Activated T-cell treated with anti-CD3 and anti-CD28 coated beads, Interleukin-2, amount 50 U/mL, for 24 hours (primary cell): ENCODE measurements around the gene ADGRL2.

ENCODE experiments used
- DNase-seq: peaks from one replicate; pipeline ENCODE4 v3.0.0-alpha.2; 2020
- H3K27ac Mint-ChIP-seq: 2 replicates; pipeline ENCODE4 v1.8.0; 2020; ENCODE audit warnings: mild to moderate bottlenecking, mixed read lengths
- H3K27me3 Mint-ChIP-seq: 2 replicates; pipeline ENCODE4 v1.8.0; 2020; ENCODE audit warnings: mixed read lengths
- H3K36me3 Mint-ChIP-seq: 2 replicates; pipeline ENCODE4 v1.8.0; 2020; ENCODE audit warnings: low read depth, mixed read lengths
- H3K4me1 Mint-ChIP-seq: 2 replicates; pipeline ENCODE4 v1.8.0; 2020; ENCODE audit warnings: low read depth, mixed read lengths
- H3K4me3 Mint-ChIP-seq: 2 replicates; pipeline ENCODE4 v1.8.0; 2020; ENCODE audit warnings: mild to moderate bottlenecking, moderate library complexity, mixed read lengths
- H3K9me3 Mint-ChIP-seq: 2 replicates; pipeline ENCODE4 v1.8.0; 2020; ENCODE audit warnings: mixed read lengths

Gene ADGRL2

DNA sequence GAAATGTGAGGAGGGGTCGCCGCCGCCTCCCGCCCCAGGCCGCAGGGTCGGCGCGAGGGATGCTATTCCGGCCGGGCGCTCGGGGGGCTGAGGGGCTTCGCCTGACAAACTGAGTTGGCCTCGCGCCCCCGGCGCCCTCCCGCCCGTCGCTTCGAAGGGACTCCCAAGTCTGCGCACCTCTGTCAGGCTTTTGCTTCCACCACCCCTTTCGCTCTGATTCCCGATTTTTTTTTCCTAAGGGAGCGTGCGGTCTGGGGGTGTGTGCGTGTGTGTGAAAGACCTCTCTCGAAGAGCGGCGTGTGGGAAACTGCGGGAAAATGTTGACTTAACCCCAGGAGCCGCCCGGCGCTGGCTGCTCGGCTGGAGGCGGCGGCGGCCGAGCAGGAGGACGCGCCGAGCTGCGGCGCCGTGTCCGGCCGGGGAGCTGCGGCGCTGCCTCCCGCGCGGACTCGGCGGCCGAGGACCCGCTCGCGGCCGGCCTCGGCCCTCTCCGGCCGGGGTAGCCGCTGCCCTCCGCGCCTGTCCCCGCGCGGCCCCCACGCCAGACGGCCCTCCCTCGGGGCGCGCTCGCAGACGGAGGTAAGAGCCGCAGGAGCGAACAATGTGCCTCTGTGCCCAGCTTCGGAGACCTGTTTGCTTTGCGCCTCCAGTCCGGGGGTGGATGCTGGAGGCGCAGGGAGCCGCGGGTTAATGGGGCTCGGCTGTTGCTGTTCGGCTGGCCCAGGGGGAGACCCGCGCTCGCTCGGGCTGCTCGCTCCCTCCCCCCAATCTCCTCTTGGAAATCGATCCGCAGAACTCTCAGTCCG, 1.1 kb downstream of the ADGRL2 start:
- no peak for DNase-seq
- Mint-ChIP-seq H3K36me3 (no peaks in the 10 kb centered on the region), H3K4me1 (peaks cover 5% of the 10 kb centered on the region), H3K27me3 (peaks cover 61% of the 10 kb centered on the region), H3K27ac (no peak overlapping the region), H3K4me3 (no peak overlapping the region), H3K9me3 (peaks cover 2% of the 10 kb centered on the region)

- DNase-seq = no peak
- peaks cover 5% of the 10 kb centered on the region for H3K4me1 Mint-ChIP-seq
- H3K9me3 Mint-ChIP-seq = peaks cover 2% of the 10 kb centered on the region
- H3K27ac Mint-ChIP-seq = no peak overlapping the region
- H3K27me3 Mint-ChIP-seq = peaks cover 61% of the 10 kb centered on the region
- H3K4me3 Mint-ChIP-seq = no peak overlapping the region
- no peaks in the 10 kb centered on the region for H3K36me3 Mint-ChIP-seq
Measured at GRCh38 chr1:81802457-81802706, 1.6 kb downstream of the ADGRL2 start.

DNA sequence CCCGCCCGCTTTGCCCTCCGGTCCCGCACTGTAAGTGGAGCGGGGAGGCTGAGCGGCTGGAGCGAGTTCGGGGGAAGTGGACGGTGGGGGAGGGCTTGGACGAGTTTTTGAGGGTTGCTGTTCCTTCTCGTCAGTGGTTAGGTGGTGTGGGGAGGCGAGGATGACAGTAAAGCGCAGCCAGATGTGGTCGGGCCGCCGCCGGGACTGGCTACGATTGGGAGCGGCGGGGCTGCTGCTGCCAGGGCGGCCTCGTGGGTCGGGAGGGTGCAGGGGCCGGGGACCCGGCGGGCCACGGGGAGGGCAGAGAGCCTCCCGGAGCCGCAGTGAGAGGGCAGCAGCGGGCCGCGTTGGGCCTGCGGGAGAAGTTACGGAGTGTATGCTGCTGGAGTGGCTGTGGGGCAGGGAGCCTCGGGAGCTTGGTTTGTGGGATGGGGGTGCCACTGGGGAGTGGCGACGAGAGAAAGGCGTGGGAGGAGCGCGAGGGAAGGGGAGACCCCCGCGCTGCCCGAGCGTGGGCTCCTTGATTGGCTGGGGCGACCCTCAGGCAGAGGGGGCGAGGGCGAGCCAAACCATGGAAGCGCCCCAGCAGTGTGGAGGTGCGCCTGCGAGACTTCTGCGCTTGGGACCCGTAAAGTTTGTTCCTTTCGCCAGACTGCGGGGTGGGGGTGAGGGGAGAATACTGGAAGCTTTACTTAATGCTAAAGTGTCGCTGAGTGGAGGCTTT, 2.1 kb downstream of the ADGRL2 start:
- no peak overlapping the region for H3K4me3 Mint-ChIP-seq
- no peak overlapping the region for H3K27ac Mint-ChIP-seq
- H3K4me1 Mint-ChIP-seq = peaks cover 5% of the 10 kb centered on the region
- peaks cover 61% of the 10 kb centered on the region for H3K27me3 Mint-ChIP-seq
- DNase-seq = no peak
- peaks cover 2% of the 10 kb centered on the region for H3K9me3 Mint-ChIP-seq
- H3K36me3 Mint-ChIP-seq = no peaks in the 10 kb centered on the region

DNA sequence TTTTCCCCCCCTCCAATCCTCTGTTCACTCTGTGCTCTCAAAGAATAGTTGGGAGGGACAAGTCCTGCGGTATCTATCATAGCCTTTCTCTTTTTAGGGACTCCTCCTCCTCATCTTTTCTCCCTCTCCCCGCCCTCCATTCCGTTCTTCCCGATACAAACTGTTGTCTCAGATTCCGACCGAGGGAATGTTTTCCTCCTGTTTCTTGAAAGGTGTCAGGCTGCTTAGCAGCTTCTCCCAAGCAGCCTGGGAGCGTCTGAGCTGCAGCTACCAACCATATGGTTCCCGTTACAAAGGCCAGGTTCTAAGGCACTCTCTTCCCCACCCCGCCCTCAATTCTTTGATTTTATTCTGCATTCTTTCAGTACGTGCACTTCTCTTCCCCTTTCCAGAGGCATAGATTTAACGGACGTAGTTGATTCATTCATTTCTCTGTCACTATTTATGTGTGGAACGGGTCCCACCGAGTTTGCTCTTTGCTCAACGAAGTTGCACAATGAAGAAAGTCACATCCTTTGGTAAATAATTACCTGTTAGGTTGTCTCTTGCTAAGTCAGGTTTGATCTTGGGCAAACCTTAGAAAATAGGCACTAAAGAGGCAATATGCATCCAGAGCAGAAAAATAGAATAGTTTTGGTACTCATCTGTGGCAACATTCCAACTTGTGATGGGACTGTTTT, 2.8 kb downstream of the ADGRL2 start:
- H3K27me3 Mint-ChIP-seq = peaks cover 60% of the 10 kb centered on the region
- peaks cover 2% of the 10 kb centered on the region for H3K9me3 Mint-ChIP-seq
- H3K4me3 Mint-ChIP-seq = no peak overlapping the region
- no peaks in the 10 kb centered on the region for H3K36me3 Mint-ChIP-seq
- no peak overlapping the region for H3K27ac Mint-ChIP-seq
- peaks cover 5% of the 10 kb centered on the region for H3K4me1 Mint-ChIP-seq
- DNase-seq = no peak

- Mint-ChIP-seq H3K27me3 (peaks cover 57% of the 10 kb centered on the region), H3K36me3 (no peaks in the 10 kb centered on the region), H3K27ac (no peak overlapping the region), H3K4me3 (no peak overlapping the region), H3K9me3 (peaks cover 2% of the 10 kb centered on the region), H3K4me1 (peaks cover 5% of the 10 kb centered on the region)
- no peak for DNase-seq
Measured at GRCh38 chr1:81804312-81804711, 3.6 kb downstream of the ADGRL2 start.

- peaks cover 2% of the 10 kb centered on the region for H3K9me3 Mint-ChIP-seq
Measured at GRCh38 chr1:81805537-81806431, 5.0 kb downstream of the ADGRL2 start.

GRCh38 chr1:81806432-81806770, 5.7 kb downstream of the ADGRL2 start:
- Mint-ChIP-seq H3K36me3 (no peaks in the 10 kb centered on the region), H3K9me3 (peaks cover 2% of the 10 kb centered on the region), H3K4me1 (no peaks in the 10 kb centered on the region), H3K27me3 (peaks cover 38% of the 10 kb centered on the region), H3K27ac (no peak overlapping the region), H3K4me3 (no peak overlapping the region)
- DNase-seq = no peak

More at GRCh38 chr1:81805537-81806431, 5.0 kb downstream of the ADGRL2 start:
- DNase-seq = no peak
- no peak overlapping the region for H3K27ac Mint-ChIP-seq
- peaks cover 43% of the 10 kb centered on the region for H3K27me3 Mint-ChIP-seq
- H3K36me3 Mint-ChIP-seq = no peaks in the 10 kb centered on the region
- H3K4me3 Mint-ChIP-seq = no peak overlapping the region
- H3K4me1 Mint-ChIP-seq = peaks cover 2% of the 10 kb centered on the region

DNA sequence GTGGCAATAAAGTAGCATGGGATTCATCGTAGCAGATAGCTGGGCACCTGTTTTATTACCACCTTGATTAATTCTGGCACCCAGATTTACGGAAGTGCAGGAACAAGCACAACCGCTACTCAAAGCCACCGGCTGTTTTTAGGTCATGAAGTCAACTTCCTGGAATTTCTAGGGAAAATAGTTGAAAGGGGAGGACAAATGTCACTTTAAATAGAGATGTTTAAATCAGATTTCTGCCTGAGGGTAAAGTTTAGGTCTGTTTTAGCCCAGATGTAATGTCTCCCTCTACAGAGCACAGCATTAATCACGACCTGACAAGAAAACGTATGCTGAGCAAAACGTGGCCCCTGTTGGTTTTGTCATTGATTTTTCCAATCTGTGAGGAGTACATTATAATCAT, 8.0 kb downstream of the ADGRL2 start:
- Mint-ChIP-seq H3K36me3 (no peaks in the 10 kb centered on the region), H3K27ac (no peak overlapping the region)

GRCh38 chr1:81809808-81810207, 9.1 kb downstream of the ADGRL2 start:
- no peaks in the 10 kb centered on the region for H3K36me3 Mint-ChIP-seq
- no peak for DNase-seq
- H3K27me3 Mint-ChIP-seq = peaks cover 8% of the 10 kb centered on the region
- no peak overlapping the region for H3K27ac Mint-ChIP-seq
- peaks cover 2% of the 10 kb centered on the region for H3K9me3 Mint-ChIP-seq
- no peak overlapping the region for H3K4me3 Mint-ChIP-seq
- no peaks in the 10 kb centered on the region for H3K4me1 Mint-ChIP-seq

More for the DNA sequence above, 8.0 kb downstream of the ADGRL2 start:
- Mint-ChIP-seq H3K9me3 (peaks cover 2% of the 10 kb centered on the region), H3K27me3 (peaks cover 17% of the 10 kb centered on the region), H3K4me1 (no peaks in the 10 kb centered on the region), H3K4me3 (no peak overlapping the region)
- DNase-seq = no peak

- no peak overlapping the region for H3K27ac Mint-ChIP-seq
- no peaks in the 10 kb centered on the region for H3K4me1 Mint-ChIP-seq
- no peak overlapping the region for H3K4me3 Mint-ChIP-seq
- peaks cover 4% of the 10 kb centered on the region for H3K27me3 Mint-ChIP-seq
- DNase-seq = no peak
- H3K36me3 Mint-ChIP-seq = no peaks in the 10 kb centered on the region
- H3K9me3 Mint-ChIP-seq = no peaks in the 10 kb centered on the region
Measured at GRCh38 chr1:81811757-81812371, 11.1 kb downstream of the ADGRL2 start.

DNA sequence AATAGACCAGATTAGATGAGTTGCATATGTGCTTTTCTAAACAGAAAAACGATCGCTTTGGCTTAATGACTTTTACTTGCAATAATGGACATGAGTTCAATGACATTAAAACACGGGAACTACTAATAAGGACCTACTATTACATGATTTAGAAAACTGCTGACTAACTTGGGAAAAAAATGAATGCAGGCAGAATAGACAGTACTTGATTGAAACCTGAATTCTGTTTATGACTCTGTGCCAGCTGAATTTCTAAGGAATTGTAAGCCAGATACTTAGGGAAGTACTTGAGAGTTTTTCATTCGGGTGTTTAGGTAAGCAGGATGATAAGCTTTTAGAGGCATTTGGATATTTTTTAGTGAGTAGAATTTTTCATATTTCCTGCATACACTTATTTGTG, 12.0 kb downstream of the ADGRL2 start:
- Mint-ChIP-seq H3K4me1 (no peaks in the 10 kb centered on the region), H3K27ac (no peak overlapping the region), H3K9me3 (no peaks in the 10 kb centered on the region), H3K36me3 (no peaks in the 10 kb centered on the region), H3K27me3 (peaks cover 4% of the 10 kb centered on the region), H3K4me3 (no peak overlapping the region)
- DNase-seq = no peak

- no peaks in the 10 kb centered on the region for H3K9me3 Mint-ChIP-seq
- no peak overlapping the region for H3K4me3 Mint-ChIP-seq
- H3K27me3 Mint-ChIP-seq = peaks cover 3% of the 10 kb centered on the region
- DNase-seq = no peak
- H3K27ac Mint-ChIP-seq = no peak overlapping the region
- H3K4me1 Mint-ChIP-seq = no peaks in the 10 kb centered on the region
- no peaks in the 10 kb centered on the region for H3K36me3 Mint-ChIP-seq
Measured at GRCh38 chr1:81813691-81814090, 13.0 kb downstream of the ADGRL2 start.

GRCh38 chr1:81819613-81820012, 18.9 kb downstream of the ADGRL2 start:
- no peaks in the 10 kb centered on the region for H3K27me3 Mint-ChIP-seq
- no peak for DNase-seq
- H3K4me1 Mint-ChIP-seq = no peaks in the 10 kb centered on the region
- peaks cover 3% of the 10 kb centered on the region for H3K9me3 Mint-ChIP-seq
- no peaks in the 10 kb centered on the region for H3K36me3 Mint-ChIP-seq
- no peak overlapping the region for H3K4me3 Mint-ChIP-seq
- no peak overlapping the region for H3K27ac Mint-ChIP-seq

- Mint-ChIP-seq H3K4me1 (no peaks in the 10 kb centered on the region), H3K9me3 (peaks cover 3% of the 10 kb centered on the region), H3K4me3 (no peak overlapping the region), H3K27me3 (no peaks in the 10 kb centered on the region), H3K27ac (no peak overlapping the region), H3K36me3 (no peaks in the 10 kb centered on the region)
- DNase-seq = no peak
Measured at GRCh38 chr1:81820765-81821164, 20.0 kb downstream of the ADGRL2 start.
